ENCODE data around the gene PARP1. TPM values are rescaled to one million over a fixed set of nuclear protein-coding genes. Genes with fewer than 3 reads are reported as not detected.
"Not testable (repeated sequence)": the region's sequence is repeated elsewhere in the genome, so short reads cannot be mapped to it uniquely, and the experiment has no call there.

The PARP1 gene
- total RNA-seq, 1 donor from 2014 or later = 156 TPM

DNA sequence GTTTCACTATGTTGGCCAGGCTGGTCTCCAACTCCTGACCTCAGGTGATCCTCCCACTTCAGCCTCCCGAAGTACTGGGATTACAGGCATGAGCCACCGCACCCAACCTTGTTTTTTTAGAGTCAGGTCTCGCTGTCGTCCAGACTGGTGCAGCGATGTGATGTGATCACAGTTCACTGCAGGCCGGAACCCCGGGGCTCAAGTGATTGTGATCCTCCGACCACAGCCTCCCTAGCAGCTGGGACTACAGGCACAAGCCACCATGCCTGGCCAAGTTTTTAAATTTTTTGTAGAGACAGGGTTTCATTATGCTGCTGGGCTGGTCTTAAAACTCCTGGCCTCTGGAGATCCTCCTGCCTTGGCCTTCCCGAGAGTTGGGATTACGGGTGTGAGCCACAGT lies 52.9 kb downstream of the PARP1 start:
- DNase-seq (ENCODE audit: low read depth, low spot score) = no peak

GRCh38 chr1:226353698-226354525 lies 54.0 kb downstream of the PARP1 start:
- no peak for DNase-seq (ENCODE audit: low read depth, low spot score)

DNA sequence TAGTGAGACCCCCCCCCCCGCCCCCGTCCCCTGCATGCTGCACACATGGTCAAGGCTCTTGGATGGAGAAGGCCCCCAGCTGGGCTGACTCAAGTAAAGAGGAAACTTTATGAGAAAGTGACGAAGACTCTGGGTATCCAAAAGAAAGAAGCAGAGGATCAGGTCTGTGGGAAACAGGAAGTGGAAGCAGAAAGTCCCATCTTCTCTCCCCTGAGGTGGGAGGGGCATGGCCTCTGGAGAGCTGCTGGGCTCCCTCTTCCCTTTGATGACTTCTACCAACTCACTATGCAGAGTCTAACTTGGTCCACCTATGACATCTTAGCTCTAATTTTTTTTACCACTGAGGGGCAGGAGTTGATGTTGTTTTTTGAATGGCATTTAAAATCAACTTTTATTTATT lies 56.2 kb downstream of the PARP1 start:
- no peak for DNase-seq (ENCODE audit: low read depth, low spot score)

DNA sequence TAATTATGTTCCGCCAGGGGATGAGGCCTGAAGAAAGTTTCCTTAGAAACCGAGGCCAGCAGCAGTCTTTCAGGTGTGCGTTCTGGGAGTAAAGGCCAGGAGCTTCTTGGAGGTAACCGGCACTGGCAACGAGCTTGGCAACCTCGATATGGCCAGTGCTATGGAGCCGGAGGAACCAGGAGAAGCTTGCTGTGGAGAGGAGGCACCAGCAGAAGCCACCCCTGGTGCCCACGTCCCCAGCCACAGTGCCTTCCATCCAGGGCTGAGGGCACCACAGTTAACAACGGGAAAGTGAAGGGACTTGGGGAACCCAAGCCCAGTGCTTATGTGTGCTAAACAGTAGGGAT lies 57.4 kb downstream of the PARP1 start:
- no peak for DNase-seq (ENCODE audit: low read depth, low spot score)

DNA sequence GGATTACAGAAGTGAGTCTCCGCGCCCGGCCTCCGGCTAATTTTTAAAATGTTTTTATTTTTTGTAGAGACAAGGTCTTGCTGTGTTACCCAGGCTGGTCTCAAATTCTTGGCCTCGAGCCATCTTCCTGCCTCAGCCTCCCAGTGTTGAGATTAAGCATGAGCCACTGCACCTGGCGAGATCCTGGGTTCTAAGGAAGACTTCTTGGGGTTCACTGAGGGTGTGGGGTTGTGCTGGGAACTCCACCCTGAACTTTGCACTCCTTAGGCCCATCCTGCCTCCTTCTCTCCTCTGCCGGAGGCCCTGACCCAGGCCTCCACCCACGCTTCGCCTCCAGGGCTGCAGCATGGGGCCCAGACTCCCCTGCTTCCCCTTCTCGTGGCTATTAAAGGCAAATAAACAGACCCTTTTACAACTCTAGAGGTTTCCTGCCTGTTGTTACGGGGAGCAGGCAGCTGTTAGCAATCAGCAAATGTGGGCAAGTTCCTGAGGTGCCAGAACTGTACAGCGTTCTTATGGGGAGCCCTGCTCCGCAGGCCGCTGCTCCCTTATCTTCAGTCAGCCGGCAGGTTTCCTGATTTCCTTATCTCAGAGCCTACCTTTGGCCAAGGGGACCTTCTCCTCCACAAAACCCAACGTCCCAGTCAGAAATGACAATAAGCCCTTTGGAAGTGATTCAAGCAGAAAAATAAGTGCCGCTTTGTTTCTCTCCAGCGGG lies 57.9 kb downstream of the PARP1 start:
- no peak for DNase-seq (ENCODE audit: low read depth, low spot score)

DNA sequence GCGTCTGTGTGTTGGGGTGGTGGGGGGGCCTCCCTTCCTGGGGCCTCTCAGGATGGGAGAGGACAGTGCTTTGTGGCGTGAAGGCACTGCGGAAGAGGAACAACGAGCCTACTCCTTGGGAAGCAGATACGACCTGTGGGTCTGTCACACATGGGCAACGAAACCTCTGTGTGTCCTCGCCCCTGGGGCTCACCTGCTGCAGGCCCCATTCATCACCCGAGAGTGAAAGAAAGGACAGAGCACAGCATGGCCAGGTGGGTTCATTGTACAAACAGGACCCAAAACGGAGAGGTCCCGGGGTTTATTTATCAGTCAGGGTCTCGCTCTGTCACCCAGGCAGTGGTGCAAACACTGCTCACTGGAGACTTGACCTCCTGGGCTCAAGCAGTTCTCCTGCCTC lies 58.8 kb downstream of the PARP1 start:
- DNase-seq (ENCODE audit: low read depth, low spot score) = no peak

- no peak for DNase-seq (ENCODE audit: low read depth, low spot score)
Observed at GRCh38 chr1:226344441-226345259, 63.2 kb downstream of the PARP1 start.

DNA sequence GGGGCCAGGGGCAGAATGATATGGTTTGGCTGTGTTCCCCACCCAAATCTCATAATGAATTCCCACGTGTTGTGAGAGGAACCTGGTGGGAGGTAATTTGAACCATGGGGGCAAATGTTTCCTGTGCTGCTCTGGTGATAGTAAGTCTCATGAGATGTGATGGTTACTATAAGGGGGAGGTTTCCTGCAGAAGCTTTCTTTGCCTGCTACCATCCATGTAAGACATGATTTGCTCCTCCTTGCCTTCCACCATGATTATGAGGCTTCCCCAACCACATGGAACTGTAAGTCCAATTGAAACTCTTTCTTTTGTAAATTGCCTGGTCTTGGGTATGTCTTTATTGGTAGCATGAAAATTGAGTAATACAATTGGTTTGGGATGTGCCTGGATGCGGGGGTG lies 65.2 kb downstream of the PARP1 start:
- DNase-seq (ENCODE audit: low read depth, low spot score) = no peak

DNA sequence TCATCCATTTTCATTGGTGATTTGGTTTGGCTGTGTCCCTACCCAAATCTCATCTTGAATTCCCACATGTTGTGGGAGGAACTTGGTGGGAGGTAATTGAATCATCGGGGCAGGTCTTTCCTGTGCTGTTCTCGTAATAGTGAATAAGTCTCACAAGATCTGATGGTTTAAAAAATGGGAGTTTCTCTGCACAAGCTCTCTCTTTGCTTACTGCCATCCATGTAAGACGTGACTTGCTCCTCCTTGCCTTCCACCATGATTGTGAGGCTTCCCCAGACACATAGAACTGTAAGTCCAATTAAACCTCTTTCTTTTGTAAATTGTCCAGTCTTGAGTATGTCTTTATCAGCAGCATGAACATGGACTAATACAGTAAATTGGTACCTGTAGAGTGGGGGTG lies 67.8 kb downstream of the PARP1 start:
- DNase-seq (ENCODE audit: low read depth, low spot score) = not testable (repeated sequence)

- DNase-seq (ENCODE audit: low read depth, low spot score) = no peak
Observed at GRCh38 chr1:226337276-226337875, 70.5 kb downstream of the PARP1 start.

DNA sequence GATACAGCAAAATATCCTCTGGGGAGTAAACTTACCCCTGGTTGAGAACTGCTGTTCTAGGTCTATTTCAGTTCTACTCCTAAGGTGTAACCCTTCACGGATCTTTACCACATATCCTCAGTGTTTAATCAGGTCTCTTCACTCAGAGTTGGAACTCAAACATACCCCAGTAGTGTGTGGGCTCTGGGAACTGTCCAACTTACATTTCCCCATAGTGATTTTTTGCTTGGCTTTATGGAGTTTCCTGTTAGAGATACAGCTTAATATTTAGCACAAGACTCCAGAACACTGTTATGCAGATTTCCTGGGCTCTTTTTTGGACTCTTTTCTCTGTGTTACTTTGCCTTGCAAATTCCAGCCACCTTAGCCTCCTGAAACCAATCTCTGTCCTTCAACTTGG lies 72.2 kb downstream of the PARP1 start:
- no peak for DNase-seq (ENCODE audit: low read depth, low spot score)

DNA sequence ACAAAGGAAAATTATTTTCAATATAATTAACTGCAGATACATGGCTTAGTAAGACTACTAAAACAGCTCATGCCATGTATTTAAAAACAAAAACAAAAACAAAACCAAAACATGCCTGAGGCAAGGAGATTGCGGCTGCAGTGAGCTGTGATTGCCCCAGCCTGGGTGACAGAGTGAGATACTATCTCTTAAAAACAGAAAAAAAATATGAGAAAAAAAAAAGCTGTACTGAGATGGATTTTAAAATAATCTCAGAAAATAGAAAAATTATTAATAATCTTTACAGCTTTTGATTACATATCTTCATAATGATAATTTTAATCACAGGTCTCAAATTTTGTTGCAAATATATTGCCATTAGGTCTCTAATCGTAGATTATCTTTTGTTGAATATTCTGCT lies 74.9 kb downstream of the PARP1 start:
- DNase-seq (ENCODE audit: low read depth, low spot score) = no peak

DNA sequence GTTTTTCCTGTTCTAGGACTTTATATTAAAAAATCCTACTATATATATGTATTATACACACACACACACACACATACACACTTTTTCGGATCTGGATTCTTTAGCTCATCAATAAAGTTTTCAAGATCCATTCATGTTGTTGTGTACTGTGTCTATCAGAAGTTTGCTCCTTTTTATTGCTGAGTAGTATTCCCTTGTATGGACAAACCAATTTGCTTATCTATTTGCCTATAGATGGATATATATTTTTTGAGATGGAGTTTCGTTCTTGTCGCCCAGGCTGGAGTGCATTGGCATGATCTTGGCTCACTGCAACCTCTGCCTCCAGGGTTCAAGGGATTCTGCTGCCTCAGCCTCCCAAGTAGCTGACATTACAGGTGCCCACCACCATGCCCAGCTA lies 78.7 kb downstream of the PARP1 start:
- DNase-seq (ENCODE audit: low read depth, low spot score) = no peak

DNA sequence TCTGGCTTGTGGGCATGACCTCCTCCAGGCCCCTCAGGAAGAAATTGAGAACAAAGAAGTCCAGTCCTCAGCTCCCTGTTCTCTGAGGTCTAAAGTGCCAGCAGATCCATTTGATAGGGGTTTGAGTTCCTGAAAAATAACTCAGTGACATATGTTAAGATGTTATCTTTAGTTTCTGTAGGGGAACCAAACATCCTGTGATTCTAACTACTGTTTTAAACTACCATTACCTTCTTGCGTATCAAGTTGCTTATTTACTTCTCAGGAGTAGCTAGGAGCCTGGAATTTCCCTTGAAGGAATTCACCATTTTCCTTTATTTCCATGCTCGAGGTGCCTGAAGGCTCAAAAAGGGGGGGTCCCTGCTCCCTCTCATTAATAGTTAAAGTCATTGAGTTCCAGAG lies 80.1 kb downstream of the PARP1 start:
- no peak for DNase-seq (ENCODE audit: low read depth, low spot score)

GRCh38 chr1:226325178-226325577 lies 82.7 kb downstream of the PARP1 start:
- DNase-seq (ENCODE audit: low read depth, low spot score) = no peak

DNA sequence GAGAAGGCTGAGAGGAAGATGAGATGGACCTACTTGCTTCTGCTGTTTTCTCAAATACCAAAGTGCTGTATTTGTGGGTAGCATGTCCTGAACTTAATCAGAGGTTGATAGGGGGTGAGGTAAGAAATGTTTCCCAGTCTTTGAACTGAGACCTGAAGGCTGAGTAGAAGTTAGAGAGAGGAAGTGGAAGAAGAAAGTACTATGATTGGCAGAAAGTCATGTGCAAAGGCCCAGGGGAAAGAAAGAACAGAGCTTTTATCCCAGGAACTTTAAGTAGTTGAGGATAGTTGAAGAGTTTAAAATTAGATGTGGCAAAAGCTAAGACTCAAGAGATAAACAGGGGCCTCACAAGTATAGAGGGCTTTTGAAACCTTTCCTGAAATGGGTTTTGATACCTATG lies 83.4 kb downstream of the PARP1 start:
- no peak for DNase-seq (ENCODE audit: low read depth, low spot score)

GRCh38 chr1:226322986-226323385 lies 84.9 kb downstream of the PARP1 start:
- DNase-seq (ENCODE audit: low read depth, low spot score) = no peak

GRCh38 chr1:226320930-226321329 lies 87.0 kb downstream of the PARP1 start:
- DNase-seq (ENCODE audit: low read depth, low spot score) = no peak

DNA sequence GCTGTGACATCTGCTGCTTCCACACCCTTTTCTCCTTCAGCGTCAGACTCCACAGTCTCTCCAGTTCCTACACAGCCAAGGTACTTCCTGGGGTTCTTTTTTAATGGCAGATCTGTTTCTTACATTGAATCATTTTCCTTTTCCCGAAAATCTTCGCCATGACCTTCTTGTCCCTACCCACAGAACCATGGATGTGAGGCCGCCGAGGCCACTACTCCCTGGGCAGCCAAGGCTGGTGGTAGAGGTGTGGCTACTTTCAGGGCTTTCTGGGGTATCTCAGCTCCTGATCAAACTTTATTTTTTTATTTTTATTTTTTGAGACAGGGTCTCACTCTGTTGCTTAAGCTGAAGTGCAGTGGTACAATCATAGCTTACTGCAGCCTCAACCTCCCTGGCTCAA lies 89.4 kb downstream of the PARP1 start:
- DNase-seq (ENCODE audit: low read depth, low spot score) = no peak

DNA sequence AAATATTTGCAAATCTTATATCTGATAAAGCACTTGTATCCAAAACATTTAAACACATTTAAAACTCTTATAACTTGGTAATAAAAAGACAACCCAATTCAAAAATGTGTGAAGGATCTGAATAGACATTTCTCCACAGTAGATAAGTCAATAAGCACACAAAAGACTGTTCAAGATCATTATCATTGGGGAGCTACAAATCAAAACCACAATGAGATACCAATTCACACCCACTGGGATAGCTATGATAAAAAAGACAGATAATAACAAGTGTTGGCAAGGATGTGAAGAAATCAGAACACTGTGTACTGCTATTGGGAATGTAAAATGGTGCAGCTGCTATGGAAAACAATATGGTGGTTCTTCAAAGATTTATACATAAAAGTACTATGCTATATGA lies 93.8 kb downstream of the PARP1 start:
- no peak for DNase-seq (ENCODE audit: low read depth, low spot score)

DNA sequence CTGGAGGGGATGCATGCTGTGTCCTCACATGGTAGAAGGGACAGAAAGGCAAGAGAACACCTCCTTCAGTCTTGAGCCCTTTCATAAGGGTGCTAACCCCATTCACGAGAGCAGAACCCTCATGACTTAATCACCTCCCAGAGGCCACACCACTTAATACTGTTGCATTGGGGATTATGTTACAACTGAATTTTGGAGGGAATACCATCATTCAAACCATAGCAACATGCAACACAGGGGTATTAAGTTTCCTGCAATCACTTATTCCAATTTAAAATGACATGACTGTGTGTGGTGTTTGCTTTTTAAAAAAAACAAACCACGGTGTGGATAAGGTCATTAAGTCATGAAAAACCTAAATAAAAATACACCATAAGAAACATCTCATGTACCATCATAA lies 95.8 kb downstream of the PARP1 start:
- no peak for DNase-seq (ENCODE audit: low read depth, low spot score)

GRCh38 chr1:226311376-226311775 lies 96.5 kb downstream of the PARP1 start:
- DNase-seq (ENCODE audit: low read depth, low spot score) = no peak

Measured in pulmonary artery endothelial cell (primary cell).